Astrocyte (in vitro differentiated cells and primary cell): ENCODE results near the gene DUS3L. TPM values are rescaled to one million over a fixed set of nuclear protein-coding genes. Genes with fewer than 3 reads are reported as not detected.

Source experiments
- DNase-seq: peaks from one replicate; pipeline ENCODE4 v3.0.0-alpha.2; 2010; ENCODE audit warnings: low read depth
- FAIRE-seq: peaks from 2 replicates; lab custom pipeline; 2011; peaks lifted over from hg19 to GRCh38; lab: Jason Lieb, UNC
- H2AFZ ChIP-seq: 2 replicates; pipeline ENCODE4 v1.6.0; 2012; ENCODE audit warnings: low read depth, low read length, inconsistent platforms
- H3K27ac ChIP-seq: 2 replicates; pipeline ENCODE4 v1.5.1; 2011; ENCODE audit warnings: low read depth, low read length, inconsistent platforms
- H3K27me3 ChIP-seq: 2 replicates; pipeline ENCODE4 v1.6.0; 2011; ENCODE audit warnings: low read length, inconsistent platforms; ENCODE audit not compliant: insufficient read depth
- H3K36me3 ChIP-seq: 2 replicates; pipeline ENCODE4 v1.5.1; 2011; ENCODE audit warnings: low read length, inconsistent platforms; ENCODE audit not compliant: insufficient read depth
- H3K4me1 ChIP-seq: 2 replicates; pipeline ENCODE4 v1.5.1; 2011; ENCODE audit warnings: low read length, inconsistent platforms; ENCODE audit not compliant: insufficient read depth
- H3K4me2 ChIP-seq: 2 replicates; pipeline ENCODE4 v1.6.0; 2012; ENCODE audit warnings: low read length, inconsistent platforms
- H3K4me3 ChIP-seq: 2 replicates; pipeline ENCODE4 v1.5.1; 2011; ENCODE audit warnings: low read depth, mild to moderate bottlenecking, low read length, inconsistent platforms; ENCODE audit not compliant: insufficient read depth
- H3K79me2 ChIP-seq: 2 replicates; pipeline ENCODE4 v1.6.0; 2012; ENCODE audit warnings: mild to moderate bottlenecking, low read length, inconsistent platforms; ENCODE audit not compliant: insufficient read depth
- H3K9ac ChIP-seq: 2 replicates; pipeline ENCODE4 v1.6.0; 2012; ENCODE audit warnings: mild to moderate bottlenecking, low read length, inconsistent platforms
- H3K9me3 ChIP-seq: 2 replicates; pipeline ENCODE4 v1.5.1; 2012; ENCODE audit warnings: low read depth, mild to moderate bottlenecking, low read length, inconsistent platforms; ENCODE audit not compliant: insufficient read depth
- H4K20me1 ChIP-seq: 2 replicates; pipeline ENCODE4 v1.6.0; 2012; ENCODE audit warnings: low read length, inconsistent platforms; ENCODE audit not compliant: insufficient read depth
- H3K27ac Mint-ChIP-seq: one replicate; pipeline ENCODE4 v1.8.0; 2021; ENCODE audit warnings: mild to moderate bottlenecking, mixed read lengths; ENCODE audit not compliant: unreplicated experiment
- H3K27me3 Mint-ChIP-seq: one replicate; pipeline ENCODE4 v1.8.0; 2021; ENCODE audit warnings: low read depth, mixed read lengths; ENCODE audit not compliant: unreplicated experiment
- H3K36me3 Mint-ChIP-seq: one replicate; pipeline ENCODE4 v1.8.0; 2021; ENCODE audit warnings: low read depth, mixed read lengths; ENCODE audit not compliant: unreplicated experiment
- H3K4me1 Mint-ChIP-seq: one replicate; pipeline ENCODE4 v1.8.0; 2021; ENCODE audit warnings: low read depth, mixed read lengths; ENCODE audit not compliant: unreplicated experiment
- H3K4me3 Mint-ChIP-seq: one replicate; pipeline ENCODE4 v1.8.0; 2021; ENCODE audit warnings: mild to moderate bottlenecking, moderate library complexity, mixed read lengths; ENCODE audit not compliant: unreplicated experiment
- H3K9me3 Mint-ChIP-seq: one replicate; pipeline ENCODE4 v1.8.0; 2021; ENCODE audit warnings: mild to moderate bottlenecking, mixed read lengths; ENCODE audit not compliant: unreplicated experiment
- EZH2 ChIP-seq: IDR thresholded peaks from 2 replicates; pipeline ENCODE4 v1.6.1; 2012; ENCODE audit warnings: mild to moderate bottlenecking, low read length, inconsistent platforms; ENCODE audit not compliant: insufficient read depth
- total RNA-seq: library from RNA; stranded (reverse); gene quantifications from 2 replicates; pipeline ENCODE4 v1.2.1, GENCODE V29; 2021
- TF ChIP-seq, protein P1 (sequence below): IDR thresholded peaks from 2 replicates; pipeline ENCODE4 v1.5.1; 2011; ENCODE audit warnings: low read depth, mild to moderate bottlenecking, inconsistent platforms, low read length, moderate library complexity; ENCODE audit not compliant: insufficient read depth

Gene DUS3L
- total RNA-seq, 1 donor from 2014 or later, result 18.4 TPM

DNA sequence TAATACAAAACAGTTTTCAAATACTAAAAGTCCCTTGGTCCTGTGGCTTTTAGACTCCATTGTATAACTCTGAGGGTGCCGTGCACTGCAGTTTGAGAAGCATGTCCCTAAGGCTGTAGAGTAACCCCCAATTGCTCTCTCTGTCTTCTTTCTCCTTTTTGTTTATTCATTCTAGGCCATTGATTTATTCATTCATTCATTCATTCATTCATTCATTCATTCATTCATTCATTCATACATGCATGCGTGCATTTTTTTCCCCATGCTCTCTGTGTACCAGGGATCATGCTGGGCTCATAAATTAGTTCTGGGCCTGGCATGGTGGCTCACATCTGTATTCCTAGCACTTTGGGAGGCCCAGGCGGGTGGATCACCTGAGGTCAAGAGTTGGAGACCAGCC lies 25.7 kb downstream of the DUS3L start:
- Histone ChIP-seq H3K27me3 (no peaks in the 10 kb centered on the region), H3K4me3 (no peak overlapping the region), H3K79me2 (no peaks in the 10 kb centered on the region), H3K9me3 (no peaks in the 10 kb centered on the region), H3K9ac (no peak overlapping the region), H3K27ac (no peak overlapping the region), H2AFZ (no peak overlapping the region), H4K20me1 (no peaks in the 10 kb centered on the region), H3K4me2 (no peak overlapping the region), H3K36me3 (no peaks in the 10 kb centered on the region), H3K4me1 (no peaks in the 10 kb centered on the region)
- H3K36me3 Mint-ChIP-seq, result no peaks in the 10 kb centered on the region
- no peak overlapping the region for H3K4me3 Mint-ChIP-seq
- H3K4me1 Mint-ChIP-seq, result no peaks in the 10 kb centered on the region
- FAIRE-seq (no peak), DNase-seq (no peak)
- no peak overlapping the region for H3K27ac Mint-ChIP-seq
- peaks cover 10% of the 10 kb centered on the region for H3K27me3 Mint-ChIP-seq
- TF ChIP-seq, protein P1, sequence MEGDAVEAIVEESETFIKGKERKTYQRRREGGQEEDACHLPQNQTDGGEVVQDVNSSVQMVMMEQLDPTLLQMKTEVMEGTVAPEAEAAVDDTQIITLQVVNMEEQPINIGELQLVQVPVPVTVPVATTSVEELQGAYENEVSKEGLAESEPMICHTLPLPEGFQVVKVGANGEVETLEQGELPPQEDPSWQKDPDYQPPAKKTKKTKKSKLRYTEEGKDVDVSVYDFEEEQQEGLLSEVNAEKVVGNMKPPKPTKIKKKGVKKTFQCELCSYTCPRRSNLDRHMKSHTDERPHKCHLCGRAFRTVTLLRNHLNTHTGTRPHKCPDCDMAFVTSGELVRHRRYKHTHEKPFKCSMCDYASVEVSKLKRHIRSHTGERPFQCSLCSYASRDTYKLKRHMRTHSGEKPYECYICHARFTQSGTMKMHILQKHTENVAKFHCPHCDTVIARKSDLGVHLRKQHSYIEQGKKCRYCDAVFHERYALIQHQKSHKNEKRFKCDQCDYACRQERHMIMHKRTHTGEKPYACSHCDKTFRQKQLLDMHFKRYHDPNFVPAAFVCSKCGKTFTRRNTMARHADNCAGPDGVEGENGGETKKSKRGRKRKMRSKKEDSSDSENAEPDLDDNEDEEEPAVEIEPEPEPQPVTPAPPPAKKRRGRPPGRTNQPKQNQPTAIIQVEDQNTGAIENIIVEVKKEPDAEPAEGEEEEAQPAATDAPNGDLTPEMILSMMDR, result no peak
- no peak for TF ChIP-seq EZH2
- peaks cover 6% of the 10 kb centered on the region for H3K9me3 Mint-ChIP-seq

DNA sequence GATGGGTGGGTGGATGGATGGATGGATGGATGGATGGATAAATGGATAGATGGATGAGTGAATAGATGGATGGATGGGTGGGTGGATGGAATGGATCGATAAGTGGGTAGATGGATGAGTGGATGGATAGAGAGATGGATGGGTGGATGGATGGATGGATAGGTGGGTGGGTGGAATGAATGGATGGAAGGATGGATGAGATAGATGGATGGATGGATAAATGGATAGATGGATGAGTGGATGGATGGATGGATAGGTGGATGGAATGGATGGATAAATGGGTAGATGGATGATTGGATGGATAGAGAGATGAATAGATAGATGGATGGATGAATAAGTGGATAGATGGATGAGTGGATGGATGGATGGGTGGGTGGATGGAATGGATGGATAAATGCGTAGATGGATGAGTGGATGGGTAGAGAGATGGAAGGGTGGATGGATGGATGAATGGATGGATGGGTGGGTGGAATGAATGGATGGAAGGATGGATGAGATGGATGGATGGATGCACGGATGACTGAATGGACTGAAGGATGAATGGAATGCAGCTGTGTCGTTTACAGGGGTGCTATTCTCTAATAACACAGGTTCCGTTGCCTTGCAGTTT lies 28.2 kb downstream of the DUS3L start:
- no peak overlapping the region for H3K9ac ChIP-seq
- Mint-ChIP-seq H3K4me1 (no peaks in the 10 kb centered on the region), H3K36me3 (no peaks in the 10 kb centered on the region), H3K27ac (no peak overlapping the region), H3K4me3 (no peak overlapping the region), H3K9me3 (peaks cover 6% of the 10 kb centered on the region), H3K27me3 (peaks cover 12% of the 10 kb centered on the region)
- H3K9me3 ChIP-seq, result no peaks in the 10 kb centered on the region
- H3K27ac ChIP-seq, result no peak overlapping the region
- H3K4me3 ChIP-seq, result no peak overlapping the region
- no peak overlapping the region for H2AFZ ChIP-seq
- no peaks in the 10 kb centered on the region for H3K36me3 ChIP-seq
- no peak overlapping the region for H3K4me2 ChIP-seq
- no peaks in the 10 kb centered on the region for H3K27me3 ChIP-seq
- H3K4me1 ChIP-seq, result no peaks in the 10 kb centered on the region
- H4K20me1 ChIP-seq, result no peaks in the 10 kb centered on the region
- H3K79me2 ChIP-seq, result no peaks in the 10 kb centered on the region
- DNase-seq (no peak), FAIRE-seq (no peak)
- TF ChIP-seq, protein P1, result no peak
- TF ChIP-seq EZH2, result no peak

DNA sequence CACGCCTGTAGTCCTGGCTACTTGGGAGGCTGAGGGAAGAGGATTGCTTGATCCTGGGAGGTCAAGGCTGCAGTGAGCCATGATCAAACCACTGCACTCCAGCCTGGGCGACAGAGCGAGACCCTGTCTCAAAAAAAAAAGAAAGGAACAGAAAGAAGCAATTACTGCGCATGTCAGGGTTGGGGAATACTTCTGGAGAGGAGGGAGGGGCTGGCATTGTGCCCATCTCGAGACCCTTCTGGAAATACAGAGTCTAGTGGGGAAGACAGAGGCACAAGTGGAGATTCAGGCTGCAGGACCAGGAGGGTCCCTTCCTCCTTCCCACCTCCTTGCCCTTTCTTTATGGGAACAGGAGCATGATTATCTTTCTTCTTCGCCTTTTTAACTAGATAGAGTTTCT lies 37.2 kb downstream of the DUS3L start:
- no peak overlapping the region for H2AFZ ChIP-seq
- no peak overlapping the region for H3K4me2 ChIP-seq
- Mint-ChIP-seq H3K36me3 (no peaks in the 10 kb centered on the region), H3K4me3 (no peak overlapping the region), H3K4me1 (no peaks in the 10 kb centered on the region), H3K27ac (no peak overlapping the region), H3K27me3 (peaks cover 29% of the 10 kb centered on the region), H3K9me3 (no peaks in the 10 kb centered on the region)
- H3K4me3 ChIP-seq, result no peak overlapping the region
- FAIRE-seq (no peak), DNase-seq (no peak)
- no peak overlapping the region for H3K9ac ChIP-seq
- H3K9me3 ChIP-seq, result no peaks in the 10 kb centered on the region
- no peaks in the 10 kb centered on the region for H4K20me1 ChIP-seq
- no peak overlapping the region for H3K27ac ChIP-seq
- TF ChIP-seq, protein P1, result no peak
- no peak for TF ChIP-seq EZH2
- no peaks in the 10 kb centered on the region for H3K27me3 ChIP-seq
- H3K36me3 ChIP-seq, result no peaks in the 10 kb centered on the region
- no peaks in the 10 kb centered on the region for H3K4me1 ChIP-seq
- H3K79me2 ChIP-seq, result no peaks in the 10 kb centered on the region
